H1 (cell line): ENCODE results near the gene HS6ST3. TPM values are rescaled to one million over a fixed set of nuclear protein-coding genes. Genes with fewer than 3 reads are reported as not detected.

ENCODE experiments used
- ASH2L ChIP-seq: fragments of 200-600, 300-600 bp; sonication (generic); IDR thresholded peaks from one replicate; pipeline ENCODE4 v1.7.1; 2017; ENCODE audit warnings: low read length
- BRCA1 ChIP-seq: IDR thresholded peaks from 2 replicates; pipeline ENCODE4 v1.6.1; 2012; ENCODE audit warnings: low read depth, low read length, improper control_type of control experiment
- CBX5 ChIP-seq: fragments of 300-800, 300-1000 bp; sonication (generic); IDR thresholded peaks from 2 replicates; pipeline ENCODE4 v1.7.1; 2016; ENCODE audit warnings: antibody characterized with exemption, low read length, low read depth
- CHD7 ChIP-seq: fragments of 300-600 bp; sonication (generic); IDR thresholded peaks from 2 replicates; pipeline ENCODE4 v1.7.1; 2012; ENCODE audit warnings: low read length, moderate library complexity, mild to moderate bottlenecking, inconsistent platforms; ENCODE audit not compliant: insufficient replicate concordance
- EZH2 ChIP-seq: fragments of 200-600 bp; sonication (generic); IDR thresholded peaks from 2 replicates; pipeline ENCODE4 v1.7.1; 2012; ENCODE audit warnings: low read depth, mild to moderate bottlenecking, moderate library complexity, low read length, inconsistent platforms; ENCODE audit not compliant: severe bottlenecking
- FOSL1 ChIP-seq: IDR thresholded peaks from 2 replicates; pipeline ENCODE4 v1.6.1; 2011; ENCODE audit warnings: mild to moderate bottlenecking, low read depth, low read length, moderate library complexity; ENCODE audit not compliant: insufficient read depth
- HDAC6 ChIP-seq: IDR thresholded peaks from one replicate; pipeline ENCODE4 v1.7.1; 2012; ENCODE audit warnings: low read depth, mild to moderate bottlenecking, inconsistent platforms, low read length, moderate library complexity
- MAFK ChIP-seq: IDR thresholded peaks from 2 replicates; pipeline ENCODE4 v1.6.1; 2012; ENCODE audit warnings: low read depth, mild to moderate bottlenecking, improper control_type of control experiment, low read length
- RFX5 ChIP-seq: IDR thresholded peaks from 2 replicates; pipeline ENCODE4 v1.6.1; 2011; ENCODE audit warnings: low read depth, low read length, improper control_type of control experiment, borderline replicate concordance
- SIRT6 ChIP-seq: IDR thresholded peaks from one replicate; pipeline ENCODE4 v1.7.1; 2012; ENCODE audit warnings: low read length, inconsistent platforms
- TCF12 ChIP-seq: IDR thresholded peaks from 2 replicates; pipeline ENCODE4 v1.6.1; 2011; ENCODE audit warnings: low read depth, mild to moderate bottlenecking, low read length
- polyA plus RNA-seq, 7 experiments: library from polyadenylated mRNA; depleted of rRNA in 3 of 7; stranded (reverse) in 5 of 7; unstranded in 2 of 7; fragments of >200 nt in 5 of 7; fragments of 200-250 nt in 2 of 7; gene quantifications; 1 replicate in 5 of 7; 2 replicates in 1 of 7; 4 replicates in 1 of 7; pipeline versions ENCODE4 v1.2.1 to v1.2.3, GENCODE V29; 2011 to 2013; ENCODE audit warnings: missing spikeins in 2 of 7, mixed read lengths in 2 of 7
- total RNA-seq: library from RNA; stranded (reverse); fragmentation: NEBNext Ultra II Directional; extraction: Animal tissue kit (Norgen Biotek cat#: 25700); gene quantifications from 2 replicates; pipeline ENCODE4 v1.2.1, GENCODE V29; 2021

The HS6ST3 gene
- total and polyA plus RNA-seq, 2 of the 8 experiments (the other 6 are each of a cell fraction or from before 2014, with no cell fraction given) = 0.45 to 1.2 TPM

- no peak for TF ChIP-seq CHD7
- no peak for TF ChIP-seq EZH2
- no peak for TF ChIP-seq SIRT6
- TF ChIP-seq BRCA1 = no peak
- no peak for TF ChIP-seq FOSL1
- no peak for TF ChIP-seq RFX5
- no peak for TF ChIP-seq TCF12
- TF ChIP-seq CBX5 = no peak
- TF ChIP-seq HDAC6 = no peak
- no peak for TF ChIP-seq MAFK
- TF ChIP-seq ASH2L = no peak
Measured at GRCh38 chr13:96772426-96772825, 682.5 kb downstream of the HS6ST3 start (continued).
